HepG2 (cell line): ENCODE measurements around the gene TOMM40L. TPM values are rescaled to one million over a fixed set of nuclear protein-coding genes. Genes with fewer than 3 reads are reported as not detected.

ENCODE experiments used
- CEBPB ChIP-seq: IDR thresholded peaks from 2 replicates; pipeline ENCODE4 v1.6.1; 2011; ENCODE audit warnings: low read depth, low read length, improper control_type of control experiment, borderline replicate concordance
- GATAD2A ChIP-seq: IDR thresholded peaks from 2 replicates; pipeline ENCODE4 v1.6.1; 2016
- ISX ChIP-seq: sonication (generic); formaldehyde crosslinking; conservative IDR thresholded peaks from 2 replicates; pipeline ENCODE4 v1.5.0; 2020; ENCODE audit warnings: missing genetic modification reagents
- KDM4B ChIP-seq: sonication (generic); formaldehyde crosslinking; IDR thresholded peaks from 2 replicates; pipeline ENCODE4 v1.4.0; 2020; ENCODE audit warnings: missing genetic modification reagents
- MLXIP ChIP-seq: sonication (generic); formaldehyde crosslinking; IDR thresholded peaks from 2 replicates; pipeline ENCODE4 v1.9.0; 2021; ENCODE audit warnings: missing genetic modification reagents, borderline replicate concordance
- MZF1 ChIP-seq: sonication (generic); formaldehyde crosslinking; IDR thresholded peaks from 2 replicates; pipeline ENCODE4 v1.8.1; 2023; ENCODE audit warnings: mild to moderate bottlenecking, missing genetic modification reagents, borderline replicate concordance
- SRSF4 ChIP-seq: fragments of 200-400 bp; formaldehyde crosslinking; IDR thresholded peaks from one replicate; pipeline ENCODE4 v1.6.1; 2018; ENCODE audit warnings: mild to moderate bottlenecking, low read depth, low read length, moderate library complexity; ENCODE audit not compliant: poor library complexity, severe bottlenecking
- TAF1 ChIP-seq: sonication (generic); formaldehyde crosslinking; IDR thresholded peaks from 2 replicates; pipeline ENCODE4 v1.4.0; 2020; ENCODE audit warnings: missing genetic modification reagents
- ZNF441 ChIP-seq: sonication (generic); formaldehyde crosslinking; IDR thresholded peaks from 2 replicates; pipeline ENCODE4 v1.7.0; 2021; ENCODE audit warnings: missing genetic modification reagents, borderline replicate concordance
- ZNF709 ChIP-seq: sonication (generic); formaldehyde crosslinking; IDR thresholded peaks from 2 replicates; pipeline ENCODE4 v1.5.0; 2020; ENCODE audit warnings: mild to moderate bottlenecking, missing genetic modification reagents
- polyA plus RNA-seq, 8 experiments: library from polyadenylated mRNA; depleted of rRNA in 3 of 8; stranded (reverse) in 7 of 8; unstranded in 1 of 8; fragments of >200 nt; fragmentation: Illumina TruSeq in 4 of 8; extraction: Trizol in 4 of 8; gene quantifications; 2 replicates each; pipeline versions ENCODE4 v1.2.1 to v1.2.3, GENCODE V29; 2011 to 2016; ENCODE audit warnings: low read depth in 4 of 8, missing spikeins in 1 of 8, mixed read lengths in 1 of 8; ENCODE audit not compliant: insufficient read depth in 1 of 8
- total RNA-seq, 5 experiments: library from RNA; depleted of rRNA; stranded (reverse); fragments of >200 nt; fragmentation: Illumina TruSeq; extraction: Trizol; gene quantifications; 2 replicates each; pipeline ENCODE4 v1.2.3, GENCODE V29; 2016; ENCODE audit warnings: low read depth in 1 of 5
- TF ChIP-seq, protein P1 (sequence below): sonication (generic); formaldehyde crosslinking; IDR thresholded peaks from 2 replicates; pipeline ENCODE4 v1.4.0; 2020; ENCODE audit warnings: missing genetic modification reagents
- TF ChIP-seq, protein P2 (sequence below): sonication (generic); formaldehyde crosslinking; IDR thresholded peaks from 2 replicates; pipeline ENCODE4 v1.4.0; 2020; ENCODE audit warnings: mild to moderate bottlenecking, missing genetic modification reagents, borderline replicate concordance
- TF ChIP-seq, protein P3 (sequence below): sonication (generic); formaldehyde crosslinking; IDR thresholded peaks from 2 replicates; pipeline ENCODE4 v1.4.0; 2020; ENCODE audit warnings: missing genetic modification reagents, borderline replicate concordance

TOMM40L gene
- total and polyA plus RNA-seq, 2 of the 13 experiments (the other 11 are each of a cell fraction or from before 2014, with no cell fraction given): 14.1 to 26.2 TPM

DNA sequence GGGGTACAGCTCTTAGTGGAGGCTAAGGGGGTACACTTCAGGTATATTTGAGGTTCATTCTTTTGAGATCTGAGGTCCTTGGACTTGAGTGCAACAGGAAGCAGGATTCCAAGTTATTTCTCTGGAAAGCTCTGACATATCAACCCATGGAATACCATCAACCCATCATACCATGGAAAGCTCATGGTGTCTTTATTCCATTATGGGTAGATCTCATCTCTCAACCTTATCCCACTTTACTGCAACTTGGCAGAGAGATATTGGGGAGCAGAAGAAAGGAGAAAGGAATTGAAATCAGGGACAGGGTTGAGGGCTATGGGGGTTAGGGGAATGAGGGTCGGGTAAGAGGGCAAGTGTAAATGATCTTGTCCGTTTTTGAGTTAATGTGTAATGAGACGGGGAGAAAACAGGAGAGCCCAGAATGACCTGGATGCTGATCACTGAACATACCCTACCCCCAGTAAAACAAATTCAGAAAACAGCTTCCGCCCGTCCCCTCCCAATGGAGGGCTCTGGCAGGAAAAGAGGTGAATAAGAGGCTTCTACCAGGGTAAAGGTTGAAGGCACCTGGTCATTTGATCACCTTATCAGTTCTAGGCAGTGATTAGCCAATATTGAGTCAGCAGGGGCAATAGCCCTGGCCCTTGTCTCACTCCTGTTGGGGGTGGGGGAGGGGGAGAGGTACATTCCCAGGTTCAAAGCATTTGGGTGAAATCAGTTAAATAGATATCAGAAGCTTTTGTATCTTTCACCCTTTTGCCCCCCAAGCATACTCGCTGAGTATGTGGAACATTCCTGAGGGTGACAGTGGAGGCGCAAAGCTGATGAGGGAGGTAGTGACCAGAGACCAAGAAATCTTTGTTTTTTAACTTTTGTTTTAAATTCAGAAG lies 1.8 kb upstream of the TOMM40L start (continued):
- TF ChIP-seq, protein P1, sequence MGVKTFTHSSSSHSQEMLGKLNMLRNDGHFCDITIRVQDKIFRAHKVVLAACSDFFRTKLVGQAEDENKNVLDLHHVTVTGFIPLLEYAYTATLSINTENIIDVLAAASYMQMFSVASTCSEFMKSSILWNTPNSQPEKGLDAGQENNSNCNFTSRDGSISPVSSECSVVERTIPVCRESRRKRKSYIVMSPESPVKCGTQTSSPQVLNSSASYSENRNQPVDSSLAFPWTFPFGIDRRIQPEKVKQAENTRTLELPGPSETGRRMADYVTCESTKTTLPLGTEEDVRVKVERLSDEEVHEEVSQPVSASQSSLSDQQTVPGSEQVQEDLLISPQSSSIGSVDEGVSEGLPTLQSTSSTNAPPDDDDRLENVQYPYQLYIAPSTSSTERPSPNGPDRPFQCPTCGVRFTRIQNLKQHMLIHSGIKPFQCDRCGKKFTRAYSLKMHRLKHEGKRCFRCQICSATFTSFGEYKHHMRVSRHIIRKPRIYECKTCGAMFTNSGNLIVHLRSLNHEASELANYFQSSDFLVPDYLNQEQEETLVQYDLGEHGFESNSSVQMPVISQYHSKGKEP (CRISPR knock-in tag): no peak
- TF ChIP-seq CEBPB (peak; percentile 94), ISX (no peak), MLXIP (CRISPR knock-in tag) (0 out of 2 replicates have a peak, but pooled peaks have one; percentile 55), ZNF709 (peak; percentile 33; the same call in 1 of the 2 replicates), KDM4B (CRISPR knock-in tag) (no peak; the same call in 1 of the 2 replicates), SRSF4 (no peak), TAF1 (CRISPR knock-in tag) (no peak), MZF1 (CRISPR knock-in tag) (no peak), ZNF441 (0 out of 2 replicates have a peak, but pooled peaks have one; percentile 18), GATAD2A (peak; percentile 77; the same call in 1 of the 2 replicates)
- TF ChIP-seq, protein P2, sequence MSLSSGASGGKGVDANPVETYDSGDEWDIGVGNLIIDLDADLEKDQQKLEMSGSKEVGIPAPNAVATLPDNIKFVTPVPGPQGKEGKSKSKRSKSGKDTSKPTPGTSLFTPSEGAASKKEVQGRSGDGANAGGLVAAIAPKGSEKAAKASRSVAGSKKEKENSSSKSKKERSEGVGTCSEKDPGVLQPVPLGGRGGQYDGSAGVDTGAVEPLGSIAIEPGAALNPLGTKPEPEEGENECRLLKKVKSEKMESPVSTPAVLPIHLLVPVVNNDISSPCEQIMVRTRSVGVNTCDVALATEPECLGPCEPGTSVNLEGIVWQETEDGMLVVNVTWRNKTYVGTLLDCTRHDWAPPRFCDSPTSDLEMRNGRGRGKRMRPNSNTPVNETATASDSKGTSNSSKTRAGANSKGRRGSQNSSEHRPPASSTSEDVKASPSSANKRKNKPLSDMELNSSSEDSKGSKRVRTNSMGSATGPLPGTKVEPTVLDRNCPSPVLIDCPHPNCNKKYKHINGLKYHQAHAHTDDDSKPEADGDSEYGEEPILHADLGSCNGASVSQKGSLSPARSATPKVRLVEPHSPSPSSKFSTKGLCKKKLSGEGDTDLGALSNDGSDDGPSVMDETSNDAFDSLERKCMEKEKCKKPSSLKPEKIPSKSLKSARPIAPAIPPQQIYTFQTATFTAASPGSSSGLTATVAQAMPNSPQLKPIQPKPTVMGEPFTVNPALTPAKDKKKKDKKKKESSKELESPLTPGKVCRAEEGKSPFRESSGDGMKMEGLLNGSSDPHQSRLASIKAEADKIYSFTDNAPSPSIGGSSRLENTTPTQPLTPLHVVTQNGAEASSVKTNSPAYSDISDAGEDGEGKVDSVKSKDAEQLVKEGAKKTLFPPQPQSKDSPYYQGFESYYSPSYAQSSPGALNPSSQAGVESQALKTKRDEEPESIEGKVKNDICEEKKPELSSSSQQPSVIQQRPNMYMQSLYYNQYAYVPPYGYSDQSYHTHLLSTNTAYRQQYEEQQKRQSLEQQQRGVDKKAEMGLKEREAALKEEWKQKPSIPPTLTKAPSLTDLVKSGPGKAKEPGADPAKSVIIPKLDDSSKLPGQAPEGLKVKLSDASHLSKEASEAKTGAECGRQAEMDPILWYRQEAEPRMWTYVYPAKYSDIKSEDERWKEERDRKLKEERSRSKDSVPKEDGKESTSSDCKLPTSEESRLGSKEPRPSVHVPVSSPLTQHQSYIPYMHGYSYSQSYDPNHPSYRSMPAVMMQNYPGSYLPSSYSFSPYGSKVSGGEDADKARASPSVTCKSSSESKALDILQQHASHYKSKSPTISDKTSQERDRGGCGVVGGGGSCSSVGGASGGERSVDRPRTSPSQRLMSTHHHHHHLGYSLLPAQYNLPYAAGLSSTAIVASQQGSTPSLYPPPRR: peak; percentile 92
- TF ChIP-seq, protein P3, sequence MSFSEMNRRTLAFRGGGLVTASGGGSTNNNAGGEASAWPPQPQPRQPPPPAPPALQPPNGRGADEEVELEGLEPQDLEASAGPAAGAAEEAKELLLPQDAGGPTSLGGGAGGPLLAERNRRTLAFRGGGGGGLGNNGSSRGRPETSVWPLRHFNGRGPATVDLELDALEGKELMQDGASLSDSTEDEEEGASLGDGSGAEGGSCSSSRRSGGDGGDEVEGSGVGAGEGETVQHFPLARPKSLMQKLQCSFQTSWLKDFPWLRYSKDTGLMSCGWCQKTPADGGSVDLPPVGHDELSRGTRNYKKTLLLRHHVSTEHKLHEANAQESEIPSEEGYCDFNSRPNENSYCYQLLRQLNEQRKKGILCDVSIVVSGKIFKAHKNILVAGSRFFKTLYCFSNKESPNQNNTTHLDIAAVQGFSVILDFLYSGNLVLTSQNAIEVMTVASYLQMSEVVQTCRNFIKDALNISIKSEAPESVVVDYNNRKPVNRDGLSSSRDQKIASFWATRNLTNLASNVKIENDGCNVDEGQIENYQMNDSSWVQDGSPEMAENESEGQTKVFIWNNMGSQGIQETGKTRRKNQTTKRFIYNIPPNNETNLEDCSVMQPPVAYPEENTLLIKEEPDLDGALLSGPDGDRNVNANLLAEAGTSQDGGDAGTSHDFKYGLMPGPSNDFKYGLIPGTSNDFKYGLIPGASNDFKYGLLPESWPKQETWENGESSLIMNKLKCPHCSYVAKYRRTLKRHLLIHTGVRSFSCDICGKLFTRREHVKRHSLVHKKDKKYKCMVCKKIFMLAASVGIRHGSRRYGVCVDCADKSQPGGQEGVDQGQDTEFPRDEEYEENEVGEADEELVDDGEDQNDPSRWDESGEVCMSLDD: peak; percentile 56; the same call in 1 of the 2 replicates
